HepG2 (cell line): ENCODE results near the gene KIF24. TPM values are rescaled to one million over a fixed set of nuclear protein-coding genes. Genes with fewer than 3 reads are reported as not detected.

Experiments used
- ARID4A ChIP-seq: sonication (generic); formaldehyde crosslinking; IDR thresholded peaks from 2 replicates; pipeline ENCODE4 v1.5.0; 2020; ENCODE audit warnings: mild to moderate bottlenecking, missing genetic modification reagents, borderline replicate concordance
- CHCHD3 ChIP-seq: sonication (generic); formaldehyde crosslinking; IDR thresholded peaks from 2 replicates; pipeline ENCODE4 v1.8.0; 2022; ENCODE audit warnings: mild to moderate bottlenecking, missing genetic modification reagents, moderate library complexity
- NKX3-1 ChIP-seq: sonication (generic); formaldehyde crosslinking; IDR thresholded peaks from 2 replicates; pipeline ENCODE4 v1.5.0; 2020; ENCODE audit warnings: missing genetic modification reagents
- SMARCE1 ChIP-seq: fragments of 450-650 bp; IDR thresholded peaks from 2 replicates; pipeline ENCODE4 v1.6.1; 2017; ENCODE audit warnings: borderline replicate concordance
- SNAPC4 ChIP-seq: sonication (generic); formaldehyde crosslinking; IDR thresholded peaks from 2 replicates; pipeline ENCODE4 v1.4.0; 2020; ENCODE audit warnings: mild to moderate bottlenecking, missing genetic modification reagents
- TP53 ChIP-seq: sonication (generic); formaldehyde crosslinking; conservative IDR thresholded peaks from 2 replicates; pipeline ENCODE4 v1.4.0; 2020; ENCODE audit warnings: missing genetic modification reagents
- ZFP62 ChIP-seq: sonication (generic); formaldehyde crosslinking; IDR thresholded peaks from 2 replicates; pipeline ENCODE4 v1.4.0; 2020; ENCODE audit warnings: missing genetic modification reagents
- ZFP82 ChIP-seq: sonication (generic); formaldehyde crosslinking; IDR thresholded peaks from 2 replicates; pipeline ENCODE4 v1.5.1; 2020; ENCODE audit warnings: mild to moderate bottlenecking, missing genetic modification reagents, borderline replicate concordance
- ZHX2 ChIP-seq, 2 experiments: sonication (generic) in 1 of 2; formaldehyde crosslinking in 1 of 2; IDR thresholded peaks; 2 replicates each; pipeline versions ENCODE4 v1.6.1 to v1.9.0; 2014 to 2022; ENCODE audit warnings: antibody characterized with exemption in 1 of 2, borderline replicate concordance in 1 of 2, inconsistent platforms in 1 of 2, low read depth in 1 of 2, missing genetic modification reagents in 1 of 2
- ZNF543 ChIP-seq: sonication (generic); formaldehyde crosslinking; IDR thresholded peaks from 2 replicates; pipeline ENCODE4 v1.4.0; 2020; ENCODE audit warnings: mild to moderate bottlenecking, missing genetic modification reagents
- ZNF619 ChIP-seq: sonication (generic); formaldehyde crosslinking; IDR thresholded peaks from 2 replicates; pipeline ENCODE4 v1.4.0; 2020; ENCODE audit warnings: mild to moderate bottlenecking, missing genetic modification reagents
- ZNF782 ChIP-seq: sonication (generic); formaldehyde crosslinking; IDR thresholded peaks from 2 replicates; pipeline ENCODE4 v1.4.0; 2020; ENCODE audit warnings: missing genetic modification reagents, mild to moderate bottlenecking, borderline replicate concordance
- polyA plus RNA-seq, 8 experiments: library from polyadenylated mRNA; depleted of rRNA in 3 of 8; stranded (reverse) in 7 of 8; unstranded in 1 of 8; fragments of >200 nt; fragmentation: Illumina TruSeq in 4 of 8; extraction: Trizol in 4 of 8; gene quantifications; 2 replicates each; pipeline versions ENCODE4 v1.2.1 to v1.2.3, GENCODE V29; 2011 to 2016; ENCODE audit warnings: low read depth in 4 of 8, missing spikeins in 1 of 8, mixed read lengths in 1 of 8; ENCODE audit not compliant: insufficient read depth in 1 of 8
- total RNA-seq, 5 experiments: library from RNA; depleted of rRNA; stranded (reverse); fragments of >200 nt; fragmentation: Illumina TruSeq; extraction: Trizol; gene quantifications; 2 replicates each; pipeline ENCODE4 v1.2.3, GENCODE V29; 2016; ENCODE audit warnings: low read depth in 1 of 5

KIF24 gene
- total and polyA plus RNA-seq, 2 of the 13 experiments (the other 11 are each of a cell fraction or from before 2014, with no cell fraction given) = 1.1 to 3.0 TPM

GRCh38 chr9:34376596-34377403 lies 47.7 kb upstream of the KIF24 start, which contains the start of gene MYORG (continued):
- TF ChIP-seq SNAPC4 (peak; percentile 86; the same call in 1 of the 2 replicates), ZFP62 (CRISPR knock-in tag) (no peak), ZHX2 (IDR thresholded peaks at IDR 0.05; ENCODE audit: low read depth) (no peak), ZHX2 (CRISPR knock-in tag; IDR thresholded peaks at IDR 0.05; ENCODE audit: borderline replicate concordance) (no peak), ZNF619 (CRISPR knock-in tag) (no peak), TP53 (CRISPR knock-in tag) (no peak), CHCHD3 (CRISPR knock-in tag) (no peak), ZFP82 (no peak), ARID4A (CRISPR knock-in tag) (peak; percentile 82), NKX3-1 (CRISPR knock-in tag) (no peak; the same call in 1 of the 2 replicates), ZNF782 (CRISPR knock-in tag) (peak; percentile 87; the same call in 1 of the 2 replicates), SMARCE1 (no peak), ZNF543 (CRISPR knock-in tag) (peak; percentile 65; the same call in 1 of the 2 replicates)
